HepG2 (cell line): ENCODE results near the gene DPEP3. TPM values are rescaled to one million over a fixed set of nuclear protein-coding genes. Genes with fewer than 3 reads are reported as not detected.

Experiments
- ATAC-seq: fragments of 200-7000 bp; cut with Tn5 transposase; 3 replicates; pipeline ENCODE4 v1.9.1; 2020; ENCODE audit warnings: mild to moderate bottlenecking, moderate library complexity
- Bru-seq: library from RNA; stranded (reverse); fragments of 400-500 nt; gene quantifications from one replicate; lab custom pipeline; 2021; lab: Mats Ljungman, UMichigan
- BruChase-seq, 2 experiments: library from RNA; stranded (reverse); fragments of 400-500 nt; gene quantifications; one replicate each; lab custom pipeline; 2021; lab: Mats Ljungman, UMichigan
- BruUV-seq: library from RNA; stranded (reverse); fragments of 400-500 nt; replicated peaks from 2 replicates; lab custom pipeline; 2021; lab: Mats Ljungman, UMichigan
- CTCF ChIA-PET: fragments of 300-600 bp; formaldehyde crosslinking; extraction: SDS; loops from one replicate; lab custom pipeline; 2021; ENCODE audit warnings: low total read pairs, inconsistent platforms, low intra/inter-chr PET ratio; lab: Yijun Ruan, JAX
- POLR2A ChIA-PET: fragments of 350-600 bp; sonication (Branson Sonifier 250); formaldehyde crosslinking; loops from one replicate; lab custom pipeline; 2020; ENCODE audit warnings: antibody characterized with exemption, inconsistent platforms; lab: Yijun Ruan, JAX
- DNase-seq: peaks from one replicate; pipeline ENCODE4 v3.0.0-alpha.2; 2015; ENCODE audit warnings: low spot score
- FAIRE-seq: peaks from 3 replicates; lab custom pipeline; 2011; peaks lifted over from hg19 to GRCh38; lab: Jason Lieb, UNC
- H2AFZ ChIP-seq: one replicate; pipeline ENCODE4 v1.6.1; 2011; ENCODE audit warnings: low read length, inconsistent platforms
- H3K27ac ChIP-seq: fragments of 300-600 bp; 3 replicates; pipeline ENCODE4 v1.8.0; 2011; ENCODE audit warnings: mixed run types, mild to moderate bottlenecking, mixed read lengths, low read length, inconsistent platforms; ENCODE audit not compliant: insufficient read depth; ENCODE audit errors: extremely low read length
- H3K27me3 ChIP-seq, 2 experiments: fragments of 200-600 bp in 1 of 2; 2 replicates in 1 of 2; 3 replicates in 1 of 2; pipeline versions ENCODE4 v1.6.0 to v1.8.0; 2011; ENCODE audit warnings: low read length in 2 of 2, mild to moderate bottlenecking in 2 of 2, moderate library complexity in 2 of 2, inconsistent platforms in 1 of 2; ENCODE audit not compliant: insufficient read depth in 2 of 2, control insufficient read depth in 1 of 2
- H3K36me3 ChIP-seq, 2 experiments: fragments of 200-600 bp in 1 of 2; replicated peaks in 1 of 2; 2 replicates in 1 of 2; 3 replicates in 1 of 2; pipeline versions ENCODE4 v1.5.1 to v1.8.0; 2011; ENCODE audit warnings: low read length in 2 of 2, inconsistent platforms in 1 of 2; ENCODE audit not compliant: insufficient read depth in 2 of 2, control insufficient read depth in 1 of 2
- H3K4me1 ChIP-seq: 2 replicates; pipeline ENCODE4 v1.5.1; 2012; ENCODE audit warnings: low read length, inconsistent platforms; ENCODE audit not compliant: insufficient read depth
- H3K4me2 ChIP-seq: 2 replicates; pipeline ENCODE4 v1.6.0; 2011; ENCODE audit warnings: low read depth, low read length, inconsistent platforms
- H3K4me3 ChIP-seq, 3 experiments: fragments of 200-600 bp in 1 of 3; sonication (generic), shearing (Covaris generic) in 1 of 3; replicated peaks in 1 of 3; 2 replicates each; pipeline ENCODE4 v1.5.1; 2011 to 2016; ENCODE audit warnings: low read length in 3 of 3, inconsistent platforms in 2 of 3, low read depth in 2 of 3, mild to moderate bottlenecking in 2 of 3, control low read depth in 1 of 3, mixed read lengths in 1 of 3; ENCODE audit not compliant: insufficient read depth in 1 of 3
- H3K79me2 ChIP-seq: one replicate; pipeline ENCODE4 v1.6.1; 2011; ENCODE audit warnings: low read length, inconsistent platforms; ENCODE audit not compliant: insufficient read depth
- H3K9ac ChIP-seq: 2 replicates; pipeline ENCODE4 v1.6.0; 2011; ENCODE audit warnings: mild to moderate bottlenecking, low read depth, low read length, inconsistent platforms; ENCODE audit not compliant: insufficient read depth
- H3K9me3 ChIP-seq: 2 replicates; pipeline ENCODE4 v1.5.1; 2012; ENCODE audit warnings: mild to moderate bottlenecking, low read length
- H4K20me1 ChIP-seq: 2 replicates; pipeline ENCODE4 v1.6.0; 2011; ENCODE audit warnings: inconsistent platforms, mild to moderate bottlenecking, low read length, moderate library complexity; ENCODE audit not compliant: insufficient read depth
- HOXA3 ChIP-seq: sonication (generic); formaldehyde crosslinking; IDR thresholded peaks from 2 replicates; pipeline ENCODE4 v1.5.0; 2020; ENCODE audit warnings: missing genetic modification reagents
- PAWR ChIP-seq: sonication (generic); formaldehyde crosslinking; IDR thresholded peaks from 2 replicates; pipeline ENCODE4 v1.4.0; 2020; ENCODE audit warnings: missing genetic modification reagents, mild to moderate bottlenecking, borderline replicate concordance
- THYN1 ChIP-seq: sonication (generic); formaldehyde crosslinking; IDR thresholded peaks from 2 replicates; pipeline ENCODE4 v1.8.1; 2023; ENCODE audit warnings: low read depth, mild to moderate bottlenecking, moderate library complexity, missing genetic modification reagents, borderline replicate concordance
- ZBTB33 ChIP-seq: sonication (generic); formaldehyde crosslinking; IDR thresholded peaks from 2 replicates; pipeline ENCODE4 v1.4.0; 2020; ENCODE audit warnings: missing genetic modification reagents
- ZNF768 ChIP-seq: sonication (generic); formaldehyde crosslinking; IDR thresholded peaks from 2 replicates; pipeline ENCODE4 v1.4.0; 2020; ENCODE audit warnings: missing genetic modification reagents
- WGBS: methylation state at CpG from one replicate; pipeline ENCODE4 v1.1.6; 2017; ENCODE audit warnings: low lambda C conversion rate; 5-methylcytosine and 5-hydroxymethylcytosine counted together
- in situ Hi-C: cut with HindIII; loops from 2 replicates; pipeline ENCODE4 v1.10.0; 2017; ENCODE audit warnings: low pct_unique_long_range_greater_than_20kb; ENCODE audit not compliant: extremely low pct_ligation_motif_present
- intact Hi-C: fragments of 100-400 bp; cut with micrococcal nuclease; formaldehyde crosslinking; loops from one replicate; pipeline ENCODE4 v1.10.0; 2022; ENCODE audit not compliant: unreplicated experiment
- long read RNA-seq, 2 experiments: library from RNA in 1 of 2; library from polyadenylated mRNA in 1 of 2; stranded (forward) in 1 of 2; unstranded in 1 of 2; transcript quantifications; one replicate each; pipeline ENCODE4 v2.0.0, GENCODE V29; 2019 to 2022
- polyA minus RNA-seq, 3 experiments: library from RNA; depleted of rRNA, polyadenylated mRNA; stranded (reverse); fragments of >200 nt; gene quantifications; 2 replicates each; pipeline ENCODE4 v1.2.3, GENCODE V29; 2011; ENCODE audit warnings: low replicate concordance in 1 of 3
- polyA plus RNA-seq, 8 experiments: library from polyadenylated mRNA; depleted of rRNA in 3 of 8; stranded (reverse) in 7 of 8; unstranded in 1 of 8; fragments of >200 nt; fragmentation: Illumina TruSeq in 4 of 8; extraction: Trizol in 4 of 8; gene quantifications; 2 replicates each; pipeline versions ENCODE4 v1.2.1 to v1.2.3, GENCODE V29; 2011 to 2016; ENCODE audit warnings: low read depth in 4 of 8, missing spikeins in 1 of 8, mixed read lengths in 1 of 8; ENCODE audit not compliant: insufficient read depth in 1 of 8
- total RNA-seq, 5 experiments: library from RNA; depleted of rRNA; stranded (reverse); fragments of >200 nt; fragmentation: Illumina TruSeq; extraction: Trizol; gene quantifications; 2 replicates each; pipeline ENCODE4 v1.2.3, GENCODE V29; 2016; ENCODE audit warnings: low read depth in 1 of 5

DPEP3 gene
- total RNA-seq (2016; rRNA removed; fragmentation: Illumina TruSeq; extraction: Trizol) (not detected in 2 replicates), polyA plus RNA-seq (2011; rRNA removed) (not detected in 2 replicates), polyA minus RNA-seq (2011; rRNA and poly(A)+ RNA removed; ENCODE audit: low replicate concordance) (not detected in 2 replicates), Bru-seq, nascent RNA (not detected), BruChase-seq, experiment 1, labeled RNA remaining after a 6-hour chase (not detected), BruChase-seq, experiment 2, labeled RNA remaining after a 2-hour chase (not detected)
- total RNA-seq (2016; cell fraction: cytosol; rRNA removed; fragmentation: Illumina TruSeq; extraction: Trizol; ENCODE audit: low read depth), result not detected in 2 replicates
- not detected in 2 replicates for total RNA-seq (2016; cell fraction: insoluble cytoplasmic fraction; rRNA removed; fragmentation: Illumina TruSeq; extraction: Trizol)
- not detected in 2 replicates for total RNA-seq (2016; cell fraction: membrane; rRNA removed; fragmentation: Illumina TruSeq; extraction: Trizol)
- total RNA-seq (2016; cell fraction: nucleus; rRNA removed; fragmentation: Illumina TruSeq; extraction: Trizol), result not detected in 2 replicates
- not detected in 2 replicates for polyA plus RNA-seq (2011; cell fraction: cytosol; rRNA removed)
- polyA plus RNA-seq (2011; cell fraction: nucleus; rRNA removed), result not detected in 2 replicates
- not detected in 2 replicates for polyA plus RNA-seq (2012)
- not detected in 2 replicates for polyA plus RNA-seq (2016; cell fraction: cytosol; fragmentation: Illumina TruSeq; extraction: Trizol; ENCODE audit: low read depth)
- not detected in 2 replicates for polyA plus RNA-seq (2016; cell fraction: insoluble cytoplasmic fraction; fragmentation: Illumina TruSeq; extraction: Trizol; ENCODE audit: low read depth)
- polyA plus RNA-seq (2016; cell fraction: membrane; fragmentation: Illumina TruSeq; extraction: Trizol; ENCODE audit: low read depth), result not detected in 2 replicates
- polyA plus RNA-seq (2016; cell fraction: nucleus; fragmentation: Illumina TruSeq; extraction: Trizol; ENCODE audit: insufficient read depth, low read depth), result not detected in 2 replicates
- polyA minus RNA-seq (2011; cell fraction: cytosol; rRNA and poly(A)+ RNA removed), result not detected in 2 replicates
- not detected in 2 replicates for polyA minus RNA-seq (2011; cell fraction: nucleus; rRNA and poly(A)+ RNA removed)
- long read RNA-seq, experiment 1, result 0 reads
- long read RNA-seq, experiment 2, result 0 reads

DNA sequence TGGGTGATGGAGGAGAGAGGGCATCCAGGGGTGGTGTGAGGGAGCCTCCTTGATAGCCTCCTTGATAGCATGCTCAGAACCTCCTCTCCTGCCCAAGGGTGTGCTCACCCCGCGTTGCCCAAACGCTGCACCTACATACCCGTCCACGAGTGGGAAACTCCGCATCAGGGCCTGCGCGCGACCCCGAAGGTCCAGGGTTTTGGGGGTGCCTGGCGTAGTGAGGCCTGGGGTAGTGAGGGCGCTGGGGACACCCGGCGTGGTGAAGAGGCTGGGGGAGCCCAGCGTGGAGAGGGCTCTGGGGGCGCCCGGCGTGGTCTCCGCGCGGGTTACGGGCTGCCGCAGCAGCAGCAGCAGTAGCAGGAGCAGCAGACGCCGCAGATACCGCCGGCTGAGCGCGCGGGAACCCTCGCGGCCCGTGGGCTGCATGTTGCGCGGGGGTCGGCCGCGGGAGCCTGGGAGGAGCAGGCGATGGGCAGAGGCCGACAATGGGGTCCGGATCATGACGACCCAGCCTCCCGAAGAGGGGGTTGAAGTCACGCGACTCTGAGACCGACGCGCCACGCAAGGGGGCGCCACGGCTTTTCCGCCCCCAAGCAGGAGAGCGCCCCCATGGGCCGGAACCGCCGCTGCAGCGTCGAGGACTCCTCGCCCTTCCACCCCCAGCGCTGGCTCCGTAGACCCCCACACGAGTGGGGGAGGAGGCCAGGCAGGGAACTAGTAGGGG, at the start of gene DPEP3:
DPEP3 (minus strand) TSS at position 545 of the 724 bp plus-strand sequence; CDS start at position 426, 119 bp downstream.
- intact Hi-C loops, result no loop called here
- H3K27ac ChIP-seq, result no peak within 1 kb of the TSS
- DNase-seq (no peak), FAIRE-seq (no peak), ATAC-seq (no peak)
- in situ Hi-C loops, result no loop called here
- no peaks in the 10 kb centered on the region for H3K79me2 ChIP-seq
- H3K4me2 ChIP-seq, result no peak within 1 kb of the TSS
- H2AFZ ChIP-seq, result no peak within 1 kb of the TSS
- ChIA-PET POLR2A (interaction anchor here (0.8 to 3.8 kb wide), 2 partner anchors 14 to 99 kb away, joined by 3 to 17 read pairs; no protein-coding TSS in a partner anchor), CTCF (no interaction called here)
- TF ChIP-seq ZNF768 (CRISPR knock-in tag) (peak; percentile 14; the same call in 1 of the 2 replicates), HOXA3 (CRISPR knock-in tag) (peak; percentile 26; the same call in 1 of the 2 replicates), ZBTB33 (CRISPR knock-in tag) (peak; percentile 60; the same call in 1 of the 2 replicates), THYN1 (CRISPR knock-in tag) (no peak), PAWR (no peak)
- no peaks in the 10 kb centered on the region for H3K9me3 ChIP-seq
- 90% methylated on average over 62 of the region's 62 CpGs for WGBS
- no TSS peak for BruUV-seq
- H3K9ac ChIP-seq, result no peak within 1 kb of the TSS
- no peaks in the 10 kb centered on the region for H4K20me1 ChIP-seq
- H3K4me1 ChIP-seq, result peaks cover 54% of the 10 kb centered on the region
- H3K36me3 ChIP-seq, result no peaks in the 10 kb centered on the region
- peaks cover 5 to 34% of the 10 kb centered on the region in 2 experiments; a peak in 4 of 5 replicates for H3K27me3 ChIP-seq
- H3K4me3 ChIP-seq, result no peak within 1 kb of the TSS
